SK-N-MC (cell line): ENCODE results near the gene PLEKHS1.

Source experiments
- EZH2 ChIP-seq: fragments of 200-600 bp; sonication (generic); IDR thresholded peaks from one replicate; pipeline ENCODE4 v1.6.1; 2017; ENCODE audit warnings: antibody characterized with exemption
- FOXP2 ChIP-seq: optimal IDR thresholded peaks from 2 replicates; pipeline ENCODE3; 2011; ENCODE audit warnings: mild to moderate bottlenecking, moderate library complexity; ENCODE audit not compliant: insufficient read depth; ENCODE audit errors: extremely low read length, control extremely low read depth
- POLR2AphosphoS5 ChIP-seq: IDR thresholded peaks from 2 replicates; pipeline ENCODE4 v1.6.1; 2012; ENCODE audit warnings: mild to moderate bottlenecking, low read depth, low read length, borderline replicate concordance

GRCh38 chr10:113716109-113716910, 35.2 kb upstream of the PLEKHS1 start:
- TF ChIP-seq POLR2AphosphoS5 (no peak), EZH2 (no peak), FOXP2 (no peak)
